RKO (cell line): ENCODE results near the gene SLC6A18.

ENCODE experiments used
- DNase-seq: peaks from one replicate; pipeline ENCODE4 v3.0.0-alpha.2; 2016; ENCODE audit warnings: low spot score

SLC6A18 gene, protein sequence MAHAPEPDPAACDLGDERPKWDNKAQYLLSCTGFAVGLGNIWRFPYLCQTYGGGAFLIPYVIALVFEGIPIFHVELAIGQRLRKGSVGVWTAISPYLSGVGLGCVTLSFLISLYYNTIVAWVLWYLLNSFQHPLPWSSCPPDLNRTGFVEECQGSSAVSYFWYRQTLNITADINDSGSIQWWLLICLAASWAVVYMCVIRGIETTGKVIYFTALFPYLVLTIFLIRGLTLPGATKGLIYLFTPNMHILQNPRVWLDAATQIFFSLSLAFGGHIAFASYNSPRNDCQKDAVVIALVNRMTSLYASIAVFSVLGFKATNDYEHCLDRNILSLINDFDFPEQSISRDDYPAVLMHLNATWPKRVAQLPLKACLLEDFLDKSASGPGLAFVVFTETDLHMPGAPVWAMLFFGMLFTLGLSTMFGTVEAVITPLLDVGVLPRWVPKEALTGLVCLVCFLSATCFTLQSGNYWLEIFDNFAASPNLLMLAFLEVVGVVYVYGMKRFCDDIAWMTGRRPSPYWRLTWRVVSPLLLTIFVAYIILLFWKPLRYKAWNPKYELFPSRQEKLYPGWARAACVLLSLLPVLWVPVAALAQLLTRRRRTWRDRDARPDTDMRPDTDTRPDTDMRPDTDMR

DNA sequence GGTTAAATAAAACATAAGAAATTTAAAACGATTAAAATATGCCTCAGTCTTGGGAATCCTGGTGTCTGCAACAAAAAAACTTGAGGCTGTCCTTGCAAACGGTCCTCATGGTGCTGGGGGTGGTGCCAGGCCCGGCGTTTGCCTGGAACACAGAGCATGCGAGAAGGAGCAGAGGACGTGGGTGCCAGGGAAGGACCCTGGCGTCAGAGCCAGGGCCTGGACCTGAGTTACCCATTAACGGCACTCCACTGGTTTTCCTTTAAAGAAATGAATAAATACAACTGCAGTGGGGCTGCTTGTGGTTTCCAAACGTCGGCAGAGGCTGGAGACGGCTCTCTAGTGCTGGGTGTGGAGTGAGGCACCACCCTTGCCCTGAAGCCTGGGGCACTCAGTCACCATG, at the start of gene SLC6A18:
TSS of gene SLC6A18 (plus strand) at position 301 of the 400 bp plus-strand sequence. CDS start at position 398, 97 bp downstream.
- DNase-seq: no peak

DNA sequence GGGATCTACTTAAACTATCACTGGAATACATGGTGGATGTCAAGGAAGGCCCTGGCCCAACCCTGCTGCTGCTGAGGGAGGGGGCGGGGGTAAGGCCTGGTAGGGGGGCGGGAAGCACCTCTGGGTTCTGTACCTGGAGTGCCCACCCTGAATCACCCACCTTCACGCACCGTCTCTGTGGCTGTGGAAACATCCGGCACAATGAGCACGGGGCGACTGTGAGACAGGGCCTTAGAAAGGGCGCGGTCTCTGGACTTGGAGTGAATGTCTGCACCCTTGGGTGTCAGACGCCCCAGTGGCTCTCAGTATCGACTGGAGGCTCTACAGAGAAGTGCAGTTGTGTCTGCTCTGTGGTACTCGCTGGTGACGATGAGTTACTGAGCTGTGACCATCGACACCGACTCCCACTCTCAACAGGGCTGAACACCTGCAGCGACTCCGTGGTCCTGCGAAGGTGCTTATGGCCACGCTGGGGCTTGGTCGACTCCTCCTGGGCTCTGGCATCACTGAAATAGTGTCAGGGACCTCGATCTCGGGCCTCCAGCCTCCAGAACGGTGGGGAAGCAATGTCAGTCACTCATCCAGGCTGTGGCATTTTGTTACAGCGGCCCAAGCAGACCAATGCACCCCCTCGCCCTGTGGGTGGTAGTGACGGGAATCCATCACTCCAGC, 49.2 kb upstream of the SLC6A18 start:
- DNase-seq: no peak

DNA sequence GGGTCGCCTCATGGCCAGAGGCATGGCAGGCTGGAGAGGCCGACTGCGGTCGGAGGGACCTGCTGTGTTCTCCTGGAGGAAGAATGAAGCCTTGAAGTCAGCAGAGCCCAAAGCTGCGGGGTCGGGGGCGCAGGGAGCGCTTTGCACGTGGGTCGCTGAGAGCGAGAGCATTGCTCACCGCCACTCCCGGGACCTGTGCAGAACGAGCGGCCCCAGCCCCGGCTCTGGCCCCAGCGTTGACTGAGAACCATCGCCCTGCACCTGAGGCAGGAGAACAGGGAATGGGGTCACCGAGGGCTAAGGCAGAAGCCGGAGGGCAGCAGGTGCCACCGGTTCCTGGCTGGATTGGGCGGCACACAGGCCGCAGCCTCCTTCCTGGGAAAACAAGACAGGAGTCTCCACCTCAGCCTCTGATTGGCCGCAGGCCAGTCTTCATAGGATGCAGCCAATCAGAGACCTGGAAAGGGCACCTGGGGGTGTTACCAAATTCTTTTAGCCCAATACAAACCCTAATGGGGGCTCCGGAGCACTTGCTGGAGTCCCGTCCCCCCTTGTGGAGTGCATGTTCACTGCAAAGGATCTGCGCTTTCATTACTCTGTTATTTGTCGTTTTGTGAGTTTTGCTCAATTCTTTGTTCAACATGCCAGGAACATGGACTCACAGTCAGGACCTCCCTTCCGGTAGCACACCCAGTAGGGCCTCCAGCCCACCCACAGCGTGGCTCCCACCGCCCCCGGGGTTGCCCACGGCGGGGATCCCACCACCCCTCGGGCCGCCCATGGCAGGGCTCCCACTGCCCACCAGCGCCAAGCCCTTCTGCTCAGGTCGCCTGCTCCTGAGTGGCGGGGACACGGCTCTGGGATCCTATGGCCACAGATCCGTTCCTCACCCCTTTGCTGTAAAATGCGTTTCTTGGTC, 48.4 kb upstream of the SLC6A18 start:
- DNase-seq: no peak

DNA sequence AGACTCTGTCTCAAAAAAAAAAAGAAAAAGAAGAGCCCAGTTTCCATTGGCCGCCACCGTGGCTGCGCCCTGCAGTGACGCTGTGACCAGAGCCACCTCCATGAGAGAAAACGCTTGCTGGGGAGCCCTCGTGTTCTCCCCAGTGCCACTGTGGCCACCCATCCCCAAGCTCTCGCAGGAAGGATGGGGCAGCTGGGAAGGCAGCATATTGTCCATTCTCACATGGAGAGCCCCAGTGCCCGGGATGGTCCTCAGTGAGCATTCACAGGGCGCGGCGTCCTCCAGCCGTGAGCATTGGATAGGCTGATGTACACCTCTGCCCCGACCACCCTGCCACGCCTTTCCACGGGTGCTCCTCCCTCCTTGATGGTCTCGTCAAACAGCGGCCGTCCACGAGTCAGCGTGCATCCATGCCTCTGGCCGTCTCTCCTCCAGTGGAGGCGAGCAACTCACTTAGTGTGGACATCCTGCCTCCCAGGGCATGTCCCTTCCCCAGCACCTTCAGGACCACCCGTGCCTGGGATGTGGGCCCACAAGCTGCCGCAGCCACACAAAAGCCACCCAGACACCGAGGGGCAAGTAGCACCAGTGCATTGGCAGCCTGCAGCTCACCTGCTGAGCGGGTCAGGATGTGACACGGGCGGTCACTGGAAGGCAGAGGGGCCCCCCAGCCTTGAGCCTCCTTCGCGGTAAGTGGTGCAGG, 47.2 kb upstream of the SLC6A18 start:
- no peak for DNase-seq

DNA sequence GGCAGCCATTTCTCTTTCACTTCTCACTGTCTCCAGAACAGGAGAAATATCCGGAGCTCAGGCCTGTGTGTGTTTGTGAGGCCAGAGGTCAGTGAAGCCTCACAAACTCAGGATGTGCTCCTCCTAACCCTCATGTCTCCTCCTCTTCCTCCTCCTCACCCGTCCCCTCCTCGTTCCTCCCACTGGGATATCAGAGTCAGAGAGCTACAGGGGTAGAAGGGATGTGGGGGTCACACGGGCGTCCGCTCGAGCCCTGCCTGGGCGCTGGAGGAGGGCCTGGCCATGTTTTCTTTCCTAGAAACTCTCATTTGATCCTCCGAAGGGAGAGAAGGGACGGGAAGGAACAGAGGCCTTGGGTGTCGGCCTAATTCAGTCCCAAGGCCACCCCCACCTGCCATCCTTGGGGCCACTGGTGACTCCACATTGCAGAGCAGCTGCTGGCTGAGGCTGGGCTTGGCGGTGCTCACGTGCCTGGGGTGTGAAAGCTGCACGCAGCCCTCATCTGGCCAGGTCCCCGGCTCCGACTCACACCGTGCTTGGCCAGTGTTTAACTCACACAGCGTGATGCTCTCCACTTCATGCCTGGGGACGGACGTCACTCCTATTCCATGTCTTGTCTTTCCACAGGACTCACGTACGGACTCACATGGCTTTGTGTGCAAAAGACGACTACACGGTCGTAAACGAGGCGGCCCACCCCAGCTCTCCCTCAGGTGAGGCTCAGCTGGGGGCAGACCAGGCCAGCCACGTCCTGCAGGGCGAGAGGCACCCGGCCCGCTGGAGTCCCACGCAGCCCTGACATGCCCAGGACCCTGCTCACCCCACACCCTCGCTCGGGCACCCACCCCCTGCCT, 46.4 kb upstream of the SLC6A18 start:
- no peak for DNase-seq

DNA sequence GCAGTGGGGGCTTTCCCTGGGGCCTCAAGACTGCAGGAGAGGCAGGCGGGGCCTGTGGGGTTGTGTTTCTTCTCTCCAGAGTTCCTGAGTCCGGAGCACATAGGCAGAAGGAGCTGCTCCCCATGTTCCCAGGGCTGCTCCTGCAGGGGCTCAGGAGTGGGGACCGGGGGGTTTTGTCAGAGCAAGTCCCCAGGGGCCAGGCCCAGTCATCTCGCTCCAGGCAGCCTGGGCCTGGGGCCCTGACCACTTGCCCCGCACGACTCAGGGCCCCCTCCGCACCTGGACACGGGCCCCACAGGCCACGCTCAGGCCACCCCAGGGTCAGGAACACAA, 45.8 kb upstream of the SLC6A18 start:
- DNase-seq: no peak

DNA sequence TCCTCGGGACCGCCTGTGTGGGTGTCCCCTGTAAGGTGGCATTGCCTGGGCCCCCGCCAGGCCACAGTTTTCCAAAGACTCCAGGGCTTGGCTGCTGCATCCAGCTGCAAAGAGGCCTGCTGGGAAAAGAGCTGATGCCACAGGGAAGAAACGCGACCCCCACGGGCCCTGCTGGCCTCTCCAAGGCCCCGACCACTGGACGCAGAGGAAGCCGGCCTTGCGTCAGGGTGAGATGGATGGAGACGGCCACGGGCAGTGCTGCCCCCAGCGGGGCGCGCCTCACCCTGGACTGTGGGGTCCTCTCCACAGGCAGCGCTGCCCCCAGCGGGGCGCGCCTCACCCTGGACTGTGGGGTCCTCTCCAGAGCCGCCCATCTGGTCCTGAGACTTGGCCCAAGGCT, 45.1 kb upstream of the SLC6A18 start:
- no peak for DNase-seq

DNA sequence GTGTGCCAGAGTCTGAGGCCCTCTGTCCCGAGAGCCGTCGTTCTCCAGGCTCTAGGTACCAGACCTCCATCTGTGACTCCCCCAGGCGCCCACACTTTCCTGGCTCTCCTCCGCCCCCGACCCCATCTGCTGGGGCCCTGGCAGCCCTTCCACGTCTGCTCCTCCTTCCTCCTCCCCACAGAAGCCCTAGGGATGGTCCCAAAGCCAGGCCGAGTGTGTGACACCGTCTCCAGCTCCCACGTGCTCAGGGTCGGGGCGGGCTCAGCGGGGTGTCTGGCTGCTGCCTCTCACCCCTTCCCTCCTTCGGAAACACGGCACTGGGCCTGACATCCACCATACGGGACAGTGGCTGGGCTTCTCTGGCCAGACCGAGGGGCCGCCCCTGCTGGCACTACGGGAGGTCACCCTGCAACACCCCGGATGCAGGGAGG, 44.3 kb upstream of the SLC6A18 start:
- no peak for DNase-seq

DNA sequence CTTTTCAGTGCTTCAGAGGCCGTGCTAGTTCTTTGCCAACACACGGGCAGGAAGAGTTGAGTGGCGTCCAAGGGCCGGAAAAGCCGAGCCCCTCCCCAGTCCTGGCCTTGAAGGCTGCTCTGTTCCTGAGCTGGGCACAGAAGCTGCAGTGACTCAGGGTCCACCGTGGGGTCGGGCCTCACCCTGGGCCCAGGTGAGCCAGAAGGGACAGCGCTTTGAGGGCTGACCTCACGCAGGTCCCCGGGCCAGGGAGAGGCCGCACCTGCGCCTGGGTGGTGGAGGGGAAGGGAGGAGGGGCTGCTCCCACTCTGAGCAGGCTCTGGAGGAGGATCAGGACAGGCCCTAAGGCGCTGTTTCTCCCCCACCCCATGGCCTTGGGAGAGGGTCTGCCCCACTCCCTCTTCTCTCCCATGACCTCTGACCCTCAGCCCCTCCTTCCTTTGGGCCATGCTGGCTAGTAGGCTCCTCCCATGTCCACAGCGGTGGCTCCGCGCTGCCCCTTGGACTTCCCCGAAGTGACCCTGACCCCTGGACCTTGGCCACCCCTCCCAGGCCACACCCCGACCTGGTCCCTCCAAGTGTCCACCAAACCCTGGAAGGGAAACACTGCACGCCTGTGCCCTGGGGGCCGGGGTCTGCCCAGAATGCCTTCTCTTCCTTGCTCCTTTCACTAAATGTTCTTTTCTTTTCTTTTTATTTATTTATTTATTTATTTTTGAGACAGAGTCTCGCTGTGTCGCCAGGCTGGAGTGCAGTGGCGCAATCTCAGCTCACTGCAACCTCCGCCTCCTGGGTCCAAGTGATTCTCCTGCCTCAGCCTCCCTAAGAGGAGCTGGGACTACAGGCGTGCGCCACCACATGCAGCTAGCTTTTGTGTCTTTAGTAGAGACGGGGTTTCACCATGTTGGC, 43.5 kb upstream of the SLC6A18 start:
- no peak for DNase-seq

DNA sequence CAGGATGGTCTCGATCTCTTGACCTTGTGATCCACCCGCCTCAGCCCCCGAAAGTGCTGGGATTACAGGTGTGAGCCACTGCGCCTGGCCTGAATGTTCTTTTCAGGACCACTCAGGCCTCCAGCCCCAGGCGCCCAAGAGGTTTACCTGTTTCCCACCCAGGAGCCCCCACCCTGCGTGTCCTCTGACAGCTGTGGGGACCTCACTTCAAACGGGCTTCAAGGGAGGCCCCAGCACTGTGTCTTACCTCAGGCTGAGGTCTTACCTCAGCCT, 42.9 kb upstream of the SLC6A18 start:
- DNase-seq: no peak

DNA sequence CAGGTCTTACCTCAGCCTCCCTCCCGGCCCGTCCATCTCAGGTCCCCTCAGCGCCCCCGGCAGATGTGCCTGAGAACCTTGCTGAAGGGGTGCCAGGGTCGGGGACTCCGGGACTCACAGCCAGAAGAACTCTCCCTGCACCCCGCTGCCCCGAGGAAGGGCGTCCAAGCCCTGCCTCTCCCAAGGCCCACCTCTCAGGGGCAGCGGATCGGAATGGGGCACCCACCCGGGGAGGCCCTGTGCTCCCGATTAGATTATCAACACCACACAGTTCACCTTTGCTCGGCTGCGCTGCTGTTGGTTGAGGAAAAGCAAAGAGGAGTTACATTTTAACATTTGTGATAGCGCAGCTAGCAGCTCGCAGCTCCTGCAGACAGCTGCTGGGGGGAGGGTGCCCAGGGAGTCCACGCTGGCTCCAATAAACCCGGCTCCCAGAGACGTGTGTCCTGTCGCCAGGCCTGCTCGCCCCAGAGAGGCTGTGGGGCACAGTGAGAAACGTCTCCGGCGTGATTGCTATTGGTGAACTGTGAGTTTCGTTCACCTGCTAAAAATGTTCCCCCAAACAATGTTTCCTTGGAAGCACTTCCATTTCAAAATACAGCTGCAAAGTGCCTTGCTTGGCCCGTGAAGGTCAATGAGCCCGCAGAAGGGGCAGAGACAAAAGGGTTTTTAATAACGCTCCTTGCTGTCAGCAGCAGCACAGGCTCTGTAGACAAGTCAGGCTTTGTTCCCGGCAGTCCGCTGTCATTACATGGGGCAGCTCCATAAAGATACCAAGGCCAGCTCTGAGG, 42.4 kb upstream of the SLC6A18 start:
- no peak for DNase-seq

DNA sequence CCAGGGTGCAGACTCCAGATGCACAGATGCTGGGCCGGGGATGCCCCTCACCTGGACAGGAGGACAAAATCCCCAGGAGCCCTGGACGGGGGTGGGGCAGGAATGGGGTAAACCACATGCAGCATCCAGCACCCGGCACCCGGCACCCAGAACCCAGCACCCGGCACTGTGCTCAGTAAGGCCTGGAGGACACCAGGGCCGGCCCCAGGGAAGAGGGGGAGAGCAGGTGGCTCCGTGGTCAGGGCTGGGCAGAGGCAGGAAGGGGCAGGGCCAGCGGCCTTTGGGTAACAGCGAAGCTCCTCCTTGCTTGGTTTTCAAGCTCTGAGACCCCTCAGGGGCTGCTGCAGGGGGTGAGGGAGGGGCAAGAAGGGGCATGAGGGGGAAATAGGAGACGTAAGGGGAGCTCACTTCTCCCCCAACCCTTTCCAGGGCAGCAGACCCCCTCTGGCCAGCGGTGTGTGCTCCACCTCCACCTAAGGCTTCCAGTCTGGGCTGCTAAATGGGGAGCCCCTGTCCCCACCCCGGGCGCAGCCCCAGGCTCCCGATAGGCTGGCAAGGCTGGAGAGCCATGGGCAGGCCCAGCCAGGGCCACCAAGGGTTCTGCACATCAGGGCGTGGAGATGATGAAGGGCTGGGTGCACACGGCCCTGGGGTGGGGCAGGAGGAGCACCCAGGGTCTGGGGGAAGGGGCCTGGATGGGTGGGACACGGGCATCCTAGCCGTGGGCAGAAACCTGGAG, 41.6 kb upstream of the SLC6A18 start:
- DNase-seq: no peak

DNA sequence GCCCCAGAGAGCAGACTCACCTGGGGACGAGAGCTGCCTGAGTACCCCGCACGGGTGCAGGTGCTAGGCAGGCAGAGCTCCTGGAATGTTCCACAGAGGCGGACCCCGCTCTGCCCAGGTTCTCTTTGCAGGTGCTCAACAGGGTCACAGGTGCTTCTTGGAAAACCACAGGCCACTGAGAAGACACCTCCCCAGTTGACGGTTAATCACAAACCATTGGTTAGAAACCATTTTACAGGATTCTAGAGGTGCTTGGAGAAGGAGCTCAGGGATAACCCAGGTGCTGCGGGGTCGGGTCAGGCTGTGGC, 41.1 kb upstream of the SLC6A18 start:
- no peak for DNase-seq

DNA sequence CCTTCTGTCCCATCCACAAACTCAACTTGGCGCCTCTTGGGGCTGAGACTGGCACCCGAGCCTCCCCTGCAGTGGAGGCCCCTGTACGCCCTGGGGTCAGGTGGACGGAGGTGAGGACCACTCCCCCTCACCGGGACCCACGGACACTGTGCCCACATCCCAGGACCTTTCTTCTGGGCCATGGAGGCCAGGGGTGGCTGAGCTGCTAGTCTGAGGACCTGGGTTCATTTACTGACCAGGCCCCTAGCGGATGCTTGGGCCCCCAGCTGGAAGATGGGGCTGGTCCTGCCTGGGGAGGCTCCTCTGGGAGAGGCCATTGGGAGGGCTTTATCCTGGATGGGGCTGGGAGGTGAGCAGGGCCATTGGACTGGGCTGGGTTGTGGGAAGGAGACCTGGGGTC, 40.7 kb upstream of the SLC6A18 start:
- no peak for DNase-seq

DNA sequence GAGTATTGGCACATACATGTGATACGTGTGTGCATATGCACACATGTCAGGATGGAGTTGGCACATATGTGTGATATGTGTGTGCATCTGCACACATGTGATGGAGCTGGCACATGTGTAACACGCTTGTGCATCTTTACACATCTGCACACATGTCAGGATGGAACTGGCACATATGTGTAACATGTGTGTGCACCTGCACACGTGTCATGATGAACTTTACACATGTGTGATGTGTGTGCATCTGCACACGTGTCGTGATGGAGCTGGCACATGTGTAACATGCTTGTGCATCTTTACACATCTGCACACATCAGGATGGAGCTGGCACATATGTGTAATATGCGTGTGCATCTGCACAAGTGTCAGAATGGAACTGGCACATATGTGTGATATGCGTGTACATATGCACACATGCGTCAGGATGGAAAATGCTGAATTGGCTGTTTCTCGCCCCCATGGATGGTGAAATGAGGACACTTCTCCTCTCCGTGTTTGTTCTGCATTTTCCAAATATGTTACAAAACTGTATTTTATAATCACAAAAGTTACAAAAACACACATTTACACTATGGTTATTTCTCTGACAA, 40.0 kb upstream of the SLC6A18 start:
- no peak for DNase-seq

DNA sequence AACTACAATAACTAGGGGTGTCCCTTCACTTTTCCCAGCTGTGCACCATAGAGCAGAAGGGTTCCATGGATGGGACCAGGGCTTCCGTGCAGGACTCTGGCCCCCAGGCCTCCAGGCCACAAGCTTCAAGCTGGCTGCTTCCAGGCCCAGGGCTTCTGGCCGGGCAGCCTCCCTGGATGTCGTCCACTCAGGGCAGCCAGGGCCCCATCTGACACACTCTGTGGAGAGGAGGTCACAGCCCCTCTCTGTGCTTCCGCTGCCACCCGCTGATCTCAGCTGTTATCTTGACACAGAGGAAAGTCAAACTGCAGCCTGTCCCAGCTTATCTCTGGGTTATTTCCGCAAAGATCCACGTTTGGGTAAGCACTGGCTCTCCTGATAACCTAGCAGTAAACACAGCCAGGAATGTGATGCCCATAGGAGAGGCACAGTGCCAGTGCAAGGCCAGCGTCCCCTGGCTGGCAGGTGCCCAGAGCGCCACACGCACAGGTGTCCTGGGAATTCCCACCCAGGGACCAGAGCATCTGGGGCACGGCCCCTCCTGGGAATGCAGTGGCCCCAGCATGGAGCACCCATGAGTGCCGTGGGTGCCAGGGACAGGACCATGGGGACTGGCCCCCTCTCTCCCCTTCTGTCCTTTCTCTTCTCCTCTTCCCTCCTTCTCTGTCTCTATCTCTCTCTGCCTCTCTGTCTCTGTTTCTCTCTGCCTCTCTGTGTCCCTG, 39.4 kb upstream of the SLC6A18 start:
- DNase-seq: no peak
